Epidermal melanocyte (primary cell): ENCODE measurements around the gene GABBR2.

Experiments
- DNase-seq: peaks from one replicate; pipeline ENCODE4 v3.0.0; 2011; ENCODE audit warnings: low spot score; ENCODE audit not compliant: insufficient read length

GABBR2 gene

DNA sequence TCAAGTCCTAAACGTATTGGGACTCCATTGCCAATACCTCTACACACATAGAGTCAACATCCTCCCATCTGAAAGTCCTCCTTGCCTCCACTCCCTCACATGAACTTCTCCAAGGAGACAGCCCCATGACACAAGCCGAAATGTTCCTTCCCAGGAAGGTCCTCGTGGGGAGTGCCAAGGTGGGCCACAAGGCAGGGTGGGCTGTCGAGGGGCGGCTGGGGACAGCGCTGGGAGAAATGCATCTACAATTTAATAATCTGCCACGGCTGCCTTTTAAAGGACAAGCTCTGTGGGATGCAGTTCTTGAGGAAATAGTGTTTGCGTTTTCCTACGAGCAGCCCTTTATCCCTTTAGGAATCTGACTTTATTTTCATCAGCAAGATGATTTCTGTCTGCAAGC, 138.7 kb downstream of the GABBR2 start:
- no peak for DNase-seq

DNA sequence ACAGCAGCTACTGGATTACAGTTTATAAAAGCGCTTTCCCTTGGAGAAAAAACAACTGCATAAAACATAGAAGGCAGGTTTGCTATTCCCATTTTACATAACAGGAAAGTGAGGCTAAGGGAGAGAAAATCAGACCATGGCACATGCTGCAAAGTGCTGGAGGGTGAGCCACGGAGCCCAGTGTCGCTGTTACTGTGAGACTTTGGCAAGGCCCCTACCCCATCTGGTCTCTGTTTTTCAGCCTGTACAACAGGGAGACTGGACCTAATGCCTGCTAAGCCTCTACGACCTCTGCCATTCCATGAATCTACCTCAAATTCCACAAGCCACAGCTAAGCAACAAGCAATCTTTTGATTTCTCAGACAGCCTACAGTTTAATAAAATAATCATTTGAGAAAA, 139.2 kb downstream of the GABBR2 start:
- DNase-seq: no peak

DNA sequence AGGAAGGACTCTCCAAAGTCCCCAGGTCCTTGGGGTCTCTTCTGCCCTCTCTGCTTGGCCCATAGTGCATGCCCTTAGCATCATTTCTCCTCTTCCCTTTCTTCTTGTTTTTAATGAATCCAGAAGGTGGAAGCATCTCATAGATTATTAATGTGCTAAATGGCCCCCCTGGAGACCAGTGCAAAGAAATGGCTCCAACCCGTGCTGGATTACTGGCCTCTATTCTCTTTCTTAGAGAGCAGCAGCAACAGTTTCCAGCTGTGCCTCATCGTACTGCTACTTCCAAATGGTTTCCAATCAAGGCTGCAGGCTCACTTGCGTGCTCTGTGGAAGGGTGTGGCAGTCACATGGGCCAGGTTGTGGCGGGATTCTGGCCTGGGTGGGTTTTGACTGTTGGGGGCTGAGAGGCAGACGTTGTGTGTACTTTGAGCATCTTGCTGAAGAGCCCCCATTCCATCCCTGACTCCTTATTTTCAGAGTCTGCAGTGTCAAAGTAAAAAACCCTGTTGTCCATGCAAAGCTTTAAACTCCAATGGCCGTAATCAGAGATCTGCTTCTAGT, 139.7 kb downstream of the GABBR2 start:
- no peak for DNase-seq

DNA sequence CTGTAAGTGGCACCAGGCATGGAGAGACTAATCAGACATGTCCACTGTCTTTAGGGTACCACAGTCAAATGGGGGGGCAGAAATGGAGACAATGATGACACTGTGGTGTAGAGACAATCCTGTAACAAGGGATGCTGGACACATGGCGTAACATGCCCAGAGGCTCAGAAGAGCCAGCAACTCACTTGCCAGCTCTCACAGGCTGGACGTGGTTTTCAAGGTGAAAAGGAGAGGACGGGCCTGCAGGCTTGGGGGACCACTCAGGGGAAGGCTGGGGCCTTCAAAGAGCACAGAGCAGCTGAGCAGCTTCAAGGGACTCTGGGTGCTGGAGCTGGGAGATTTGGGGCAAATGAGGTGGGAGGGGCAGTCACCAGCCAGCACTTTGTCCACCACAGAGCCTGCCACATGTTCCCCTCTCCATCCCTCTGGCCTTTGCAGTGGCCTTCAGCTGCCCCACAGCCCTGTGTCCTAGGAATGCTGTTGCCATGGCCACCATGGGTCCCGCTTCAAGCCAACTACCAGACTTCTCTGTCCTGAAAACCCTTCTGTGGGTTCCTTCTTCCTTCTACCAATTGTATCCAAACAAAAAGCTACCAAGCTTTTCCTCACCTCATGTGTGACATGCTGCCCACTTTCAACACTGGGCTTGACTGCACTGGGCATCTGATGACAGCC, 140.4 kb downstream of the GABBR2 start:
- no peak for DNase-seq

DNA sequence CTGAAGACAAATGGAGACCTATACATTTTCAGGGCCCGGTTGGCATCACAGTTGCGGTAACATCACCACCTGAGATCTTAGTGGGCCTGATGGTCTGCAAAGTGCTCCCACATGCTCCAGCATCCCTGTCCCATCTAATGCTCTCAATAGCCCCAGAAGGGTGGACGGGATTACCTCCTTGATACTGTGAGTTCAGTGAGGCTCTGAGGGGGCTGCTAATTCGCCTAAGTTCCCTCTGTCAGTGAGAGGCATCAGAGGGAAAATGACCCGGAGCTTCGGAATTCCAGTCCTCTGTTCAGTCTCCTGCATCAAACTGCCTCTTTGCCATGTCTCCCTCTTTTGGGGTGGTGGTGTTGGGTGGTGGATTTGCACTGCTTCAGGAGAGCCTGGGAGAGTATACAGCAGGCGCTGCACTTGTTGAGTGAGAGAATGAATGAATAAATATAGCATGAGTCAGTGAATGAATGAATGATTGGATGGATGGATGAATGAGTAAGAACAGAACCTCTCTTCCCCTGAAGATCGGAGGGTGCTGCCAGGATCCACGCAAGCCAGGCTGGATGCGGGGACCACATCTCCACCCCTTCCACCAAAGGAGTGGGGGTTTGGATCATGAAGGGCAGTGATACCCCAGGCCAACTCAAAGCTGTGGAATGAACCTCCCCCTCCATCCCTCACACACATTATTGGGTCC, 141.0 kb downstream of the GABBR2 start:
- DNase-seq: no peak

DNA sequence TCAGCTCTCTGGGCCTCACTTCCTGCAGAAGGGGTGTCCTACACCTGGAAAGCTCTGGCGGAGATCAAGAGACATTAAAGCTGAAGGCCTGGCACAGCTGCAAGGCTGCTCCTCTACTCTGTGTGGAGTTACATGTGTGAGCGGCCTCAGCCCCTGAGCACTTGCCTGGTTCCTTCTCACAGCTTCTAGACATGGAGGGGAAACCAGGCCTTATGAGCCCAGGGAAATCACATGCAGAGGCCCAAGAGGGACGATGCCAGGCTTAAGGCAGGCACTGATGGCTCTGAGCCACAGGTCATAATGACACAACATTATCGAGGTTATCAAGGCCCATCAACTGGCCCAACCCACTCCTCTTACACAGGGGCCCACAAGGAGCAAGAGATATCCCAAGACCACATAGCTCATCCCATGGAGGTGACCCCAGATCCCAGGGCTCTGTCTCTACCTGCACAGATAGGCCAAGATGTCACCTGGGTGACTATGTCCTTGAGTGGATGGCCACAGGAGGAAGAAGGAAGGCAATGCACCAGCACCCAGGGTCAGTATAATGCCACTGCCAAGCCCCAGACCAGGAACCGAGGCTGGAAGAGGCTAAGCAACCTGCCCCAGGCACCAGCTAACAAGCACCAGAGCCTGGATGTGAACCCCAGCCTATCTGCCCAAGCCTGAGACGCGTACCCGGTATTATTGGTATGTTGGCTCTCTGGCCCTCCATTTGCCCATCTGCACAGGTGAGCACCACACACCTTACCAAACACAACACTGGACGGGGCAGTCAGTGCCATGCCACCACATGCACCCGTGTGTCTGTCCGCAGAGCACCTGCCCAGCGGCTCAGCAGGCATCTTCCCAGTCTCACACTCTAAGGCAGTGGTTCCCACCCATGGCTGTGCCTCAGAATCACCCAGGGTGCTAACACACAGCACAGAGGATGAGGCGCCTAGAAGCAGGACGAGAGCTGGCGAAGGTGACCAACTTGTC, 143.3 kb downstream of the GABBR2 start:
- DNase-seq: no peak

DNA sequence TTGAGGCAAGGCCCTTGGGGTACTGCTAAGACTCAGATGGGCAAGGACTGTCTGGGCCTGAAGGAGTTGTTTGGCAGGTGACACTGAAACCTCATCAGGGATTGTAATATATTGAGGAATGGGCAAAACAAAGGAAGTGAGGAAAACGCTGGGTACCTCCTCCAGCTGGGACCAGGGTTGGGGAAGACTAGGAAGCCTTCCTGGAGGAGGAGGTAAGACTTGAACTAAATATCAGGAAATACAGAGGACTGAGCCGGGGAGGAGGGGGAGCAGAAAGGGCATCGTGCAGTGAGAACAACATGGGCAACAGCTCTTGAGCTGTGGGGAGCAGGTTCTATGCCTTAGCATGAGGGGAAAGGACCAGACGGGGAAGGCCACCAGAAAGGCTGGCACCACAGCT, 144.0 kb downstream of the GABBR2 start:
- DNase-seq: no peak

DNA sequence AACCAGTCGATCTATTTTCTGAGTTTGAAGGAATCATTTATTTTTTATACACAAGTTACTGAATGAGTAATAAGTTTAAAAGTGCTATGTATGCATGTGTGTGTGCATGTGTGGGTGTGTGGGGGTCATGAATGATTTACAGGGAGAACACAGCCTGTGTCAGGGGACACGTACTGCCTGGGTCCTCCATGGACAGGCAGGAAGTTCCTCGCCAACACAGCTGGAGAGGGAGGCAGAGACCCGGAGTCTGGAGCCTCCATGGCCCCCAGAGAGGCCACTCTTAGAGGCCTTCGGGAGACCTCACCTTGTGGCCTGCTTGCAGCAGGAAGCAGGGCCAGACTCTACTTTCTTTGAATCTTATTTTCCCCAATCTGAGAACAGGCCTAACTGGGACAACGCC, 144.7 kb downstream of the GABBR2 start:
- DNase-seq: no peak

DNA sequence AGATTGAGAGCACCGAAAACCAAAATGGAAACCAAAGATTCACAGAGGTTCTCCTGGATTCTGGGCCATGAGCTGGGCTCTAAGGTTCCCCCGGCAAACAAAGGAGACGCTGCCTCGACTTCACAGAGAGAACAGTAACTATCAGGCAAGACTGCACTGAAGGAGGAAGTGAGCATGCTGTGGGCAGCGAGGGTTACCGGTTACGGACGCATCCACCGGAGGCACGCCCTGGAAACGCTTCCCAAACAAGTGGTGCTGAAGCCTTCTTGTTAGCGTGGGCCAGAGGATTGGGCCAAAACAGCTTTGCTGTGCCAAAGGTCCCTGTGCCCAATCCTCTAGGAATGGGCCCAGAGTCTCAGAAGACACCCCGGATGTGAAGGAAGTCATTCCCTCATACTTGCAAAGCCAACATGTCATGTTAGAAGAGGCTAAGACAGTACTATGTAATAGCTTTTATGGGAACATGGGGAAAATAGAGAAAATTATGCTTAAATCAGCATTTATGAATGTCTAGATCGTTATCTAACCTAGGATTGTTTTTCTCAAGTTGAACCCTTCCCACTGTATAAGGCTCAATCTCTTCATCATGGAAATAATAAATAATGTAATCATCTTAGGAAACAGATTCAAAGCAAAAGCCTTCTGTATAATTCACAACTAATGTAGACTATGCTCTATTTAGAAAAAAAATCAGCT, 145.4 kb downstream of the GABBR2 start:
- DNase-seq: no peak

DNA sequence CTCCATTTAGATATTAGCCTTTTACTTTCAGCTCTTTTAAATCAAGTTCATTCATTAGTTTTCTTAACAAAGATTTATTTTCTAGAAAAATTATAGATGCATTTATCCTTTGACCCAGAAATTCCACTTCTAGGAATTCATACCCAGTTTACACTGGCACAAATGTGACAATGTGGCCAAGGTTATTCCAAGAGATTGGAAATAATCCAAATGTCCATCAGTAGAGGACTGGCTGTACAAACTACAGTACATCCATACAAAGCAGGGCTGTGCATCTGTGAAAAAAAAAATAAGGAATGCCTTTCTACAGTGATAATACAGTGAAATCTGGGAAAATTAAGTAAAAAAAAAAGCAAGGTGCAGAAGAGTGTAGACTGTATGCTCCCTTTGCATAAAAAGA, 149.2 kb downstream of the GABBR2 start:
- DNase-seq: no peak

DNA sequence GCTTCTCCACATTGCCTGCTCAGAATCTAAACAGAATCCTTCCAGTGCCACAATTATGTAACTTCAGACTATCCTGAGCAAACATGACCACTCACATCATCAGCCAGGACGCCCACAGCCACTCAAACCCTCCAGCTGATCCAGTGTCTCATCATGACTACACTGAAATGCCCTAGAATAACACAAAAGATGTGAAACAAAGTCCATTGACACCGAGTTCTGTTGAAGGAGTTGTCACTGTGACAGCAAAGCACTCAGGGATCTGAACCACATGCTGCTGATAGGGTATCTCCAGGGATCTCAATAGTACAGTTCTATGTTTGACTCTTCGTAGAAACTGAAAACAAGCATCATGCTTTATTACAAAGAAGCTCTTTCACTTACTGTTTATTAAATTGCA, 150.2 kb downstream of the GABBR2 start:
- DNase-seq: peak; percentile 50

DNA sequence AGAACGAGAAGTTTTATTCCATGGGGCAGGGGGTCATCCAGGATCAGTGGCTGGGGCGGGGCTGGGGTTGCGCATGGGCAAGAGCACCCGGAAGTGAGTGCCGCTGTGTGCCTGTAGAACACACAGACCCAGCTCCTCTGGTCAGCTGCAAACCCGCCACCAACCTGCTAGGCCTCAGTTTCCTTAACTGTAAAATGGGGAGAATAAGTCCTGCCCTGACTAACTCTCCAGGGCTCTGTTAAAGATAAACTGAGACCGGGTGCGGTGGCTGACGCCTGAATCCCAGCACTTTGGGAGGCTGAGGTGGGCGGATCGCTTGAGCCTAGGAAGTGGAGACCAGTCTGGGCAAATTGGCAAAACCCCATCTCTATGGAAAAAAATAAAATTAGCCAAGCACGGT, 152.2 kb downstream of the GABBR2 start:
- DNase-seq: no peak

DNA sequence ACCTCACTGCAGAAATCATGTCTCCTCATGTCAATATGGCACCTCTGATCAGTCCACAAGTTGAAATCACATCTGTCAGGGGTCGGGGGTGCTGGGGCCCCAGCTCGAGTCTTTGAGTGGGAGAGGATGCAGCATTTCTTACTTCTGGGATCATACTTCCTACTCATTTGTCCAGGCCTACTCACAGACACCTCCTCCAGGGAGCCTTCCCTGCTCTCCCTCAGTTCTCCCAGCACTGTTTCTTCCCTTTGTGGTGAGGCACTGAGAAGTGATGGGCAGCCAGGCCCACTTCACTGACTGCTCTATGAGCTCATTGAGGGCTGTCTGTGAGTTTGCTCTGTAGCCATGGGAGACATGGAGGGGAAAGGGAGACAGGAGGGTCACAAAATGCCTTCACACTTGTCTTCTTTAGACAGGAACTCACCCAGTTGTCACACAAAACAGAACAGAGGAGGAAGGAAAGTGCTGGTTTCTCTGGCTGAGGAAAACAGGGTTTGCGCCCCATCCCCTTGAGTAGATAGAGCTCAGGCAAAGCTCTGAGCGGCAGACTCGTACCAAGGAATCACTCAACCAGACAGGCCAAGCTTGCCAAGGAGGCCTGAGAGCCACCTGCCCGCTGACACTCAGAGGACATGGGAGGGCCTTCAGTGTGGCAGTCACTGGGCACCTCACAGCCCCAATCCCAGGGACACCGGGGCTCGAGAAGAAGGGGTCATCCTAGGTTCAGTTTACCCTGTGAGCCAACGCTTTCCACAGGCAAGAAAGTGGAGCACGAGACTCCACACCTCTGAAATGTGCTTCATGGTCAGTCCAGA, 152.9 kb downstream of the GABBR2 start:
- no peak for DNase-seq

DNA sequence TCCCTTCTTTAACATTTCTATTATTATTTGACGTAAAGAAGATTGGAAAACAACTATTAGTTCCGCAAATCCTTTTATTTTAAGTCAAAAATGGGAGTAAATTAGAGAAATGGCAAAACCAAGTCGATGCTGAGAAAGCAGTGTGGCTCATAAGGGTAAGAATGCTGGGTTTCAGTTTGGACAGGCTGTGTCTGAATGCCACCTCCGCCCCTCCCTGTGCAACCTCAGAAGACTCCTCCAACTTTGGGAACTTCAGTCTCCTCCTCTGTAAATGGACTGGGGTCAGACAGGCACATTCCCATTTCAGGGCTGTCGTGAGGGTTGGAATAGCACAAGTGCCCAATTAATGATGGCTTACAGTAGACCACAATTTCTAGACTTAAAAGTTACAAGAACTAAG, 154.0 kb downstream of the GABBR2 start:
- no peak for DNase-seq

DNA sequence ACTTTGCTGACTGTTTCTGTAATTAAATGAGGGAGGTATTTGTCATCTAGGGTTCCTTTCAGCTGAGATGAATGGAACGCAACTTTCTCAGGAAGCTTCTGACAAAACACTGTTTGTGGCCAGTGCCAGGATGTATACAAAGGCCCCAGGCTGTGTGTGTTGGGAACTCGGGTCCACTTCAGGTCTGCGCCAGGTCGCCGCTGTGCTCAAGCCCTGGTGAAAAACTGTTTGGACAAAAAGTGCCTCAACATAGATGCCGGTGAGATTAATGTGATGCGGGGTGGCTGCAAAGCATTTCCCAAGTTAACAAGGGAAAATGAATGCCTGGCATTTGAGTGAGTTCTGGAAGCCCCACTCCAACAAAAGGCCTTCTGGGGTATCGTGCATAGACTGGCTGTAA, 156.4 kb downstream of the GABBR2 start:
- DNase-seq: no peak

DNA sequence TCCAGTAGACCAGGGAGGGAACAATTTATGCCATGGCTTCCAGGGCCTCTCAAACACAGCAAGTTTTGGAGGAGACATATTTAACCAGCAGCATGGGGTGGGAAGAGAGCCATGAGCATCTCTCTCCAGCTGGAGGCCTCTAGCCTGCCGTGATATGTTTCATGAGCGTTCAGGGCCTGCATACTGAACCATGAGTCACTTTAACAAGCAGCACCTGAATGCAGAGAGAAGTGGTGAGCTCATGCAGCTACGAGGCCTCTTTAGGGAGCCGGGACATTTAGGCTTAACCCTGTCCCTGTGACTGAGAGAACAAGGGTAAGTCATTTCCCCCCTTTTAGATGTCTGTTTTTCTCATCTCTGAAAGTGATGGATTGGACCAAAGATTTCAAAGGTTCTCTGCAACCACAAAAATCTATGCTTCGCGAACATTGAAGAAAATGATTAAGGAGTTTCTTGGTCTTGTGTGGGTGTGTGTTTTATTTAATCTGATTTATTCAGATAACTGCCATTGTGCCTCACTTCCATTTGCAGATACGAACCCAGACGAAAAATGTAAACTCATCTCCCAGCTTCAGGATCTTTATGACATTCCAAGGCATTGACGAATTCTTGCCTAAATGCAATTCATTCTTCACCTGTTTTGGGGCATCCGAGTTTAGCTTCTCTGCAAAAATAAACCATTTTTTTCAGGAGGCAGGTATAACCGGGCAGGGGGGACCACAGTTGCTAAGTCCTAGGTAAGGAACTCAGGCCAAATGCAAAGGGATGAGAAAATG, 157.0 kb downstream of the GABBR2 start:
- no peak for DNase-seq

DNA sequence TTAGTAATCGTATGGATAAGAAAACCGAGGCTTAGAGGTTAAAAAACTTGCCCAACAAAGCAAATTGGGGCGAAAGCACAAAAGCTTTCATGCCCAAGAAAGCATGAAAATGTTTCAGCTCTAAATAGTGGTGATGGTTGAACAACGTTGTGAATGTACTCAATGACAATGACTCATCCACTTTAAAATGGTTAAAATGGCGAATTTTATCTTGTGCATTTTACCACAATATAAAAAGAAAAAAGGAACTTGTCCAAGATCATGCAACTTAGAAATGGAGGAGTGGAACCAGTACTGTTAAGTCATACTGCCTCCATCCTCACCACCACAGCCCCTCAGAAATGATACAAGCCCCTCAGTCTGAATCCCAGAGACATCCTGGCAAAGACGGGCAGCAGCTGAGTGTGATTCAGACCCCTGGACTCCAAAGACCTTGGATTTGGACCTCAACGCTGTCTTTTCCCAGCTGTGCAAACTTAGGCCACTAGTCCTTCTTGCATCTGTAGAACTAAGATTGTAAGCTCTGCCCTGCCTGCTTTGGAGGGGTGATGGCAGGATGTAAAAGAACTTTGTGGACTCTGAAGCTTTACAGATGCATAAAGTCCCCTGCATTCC, 158.4 kb downstream of the GABBR2 start:
- no peak for DNase-seq

DNA sequence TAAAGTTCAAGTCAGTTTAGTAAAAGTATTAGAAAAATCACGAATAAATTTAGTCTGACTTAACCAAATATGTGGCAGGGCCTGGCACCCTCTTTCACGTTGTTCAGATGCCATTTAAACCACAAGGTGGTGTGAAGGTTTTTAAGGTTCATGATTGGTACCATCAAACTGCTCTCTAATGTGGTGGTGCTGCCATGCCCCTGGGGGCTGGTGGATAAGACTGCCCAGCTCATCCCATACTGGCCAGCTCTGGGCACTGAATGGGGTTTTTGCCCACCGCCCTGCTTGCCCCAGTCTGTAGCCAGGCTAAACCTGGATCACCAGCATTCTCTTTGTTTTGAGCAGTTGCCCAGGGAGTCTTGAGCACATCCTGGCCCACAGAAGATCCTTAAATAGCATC, 159.3 kb downstream of the GABBR2 start:
- DNase-seq: no peak

DNA sequence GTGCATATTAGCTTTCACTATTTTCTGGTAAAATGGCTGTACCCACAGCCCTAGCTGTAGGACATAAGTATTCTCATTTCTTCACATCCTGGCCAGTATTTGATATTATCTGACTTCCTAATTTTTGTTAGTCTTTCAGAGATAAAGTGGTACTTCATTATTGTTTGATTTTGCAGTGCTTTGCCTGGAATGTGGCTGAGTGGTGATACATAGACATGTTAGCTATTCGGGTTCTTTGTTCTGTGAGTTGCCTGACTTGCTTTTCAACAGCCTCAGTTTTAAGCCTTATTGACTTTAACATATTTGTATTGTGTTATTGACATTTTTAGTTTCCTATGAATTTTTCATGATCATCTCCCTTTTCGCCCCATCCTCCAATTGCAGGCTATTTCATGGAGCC, 161.1 kb downstream of the GABBR2 start:
- no peak for DNase-seq
